ENCODE results near the gene PRDM2. TPM values are rescaled to one million over a fixed set of nuclear protein-coding genes. Genes with fewer than 3 reads are reported as not detected.
"Not testable (repeated sequence)": the region's sequence is repeated elsewhere in the genome, so short reads cannot be mapped to it uniquely, and the experiment has no call there.

Gene PRDM2
- total RNA-seq, 1 experiment from 2014 or later, result 3.8 TPM

GRCh38 chr1:13700521-13701270 is 708 bp downstream of the PRDM2 start:
- DNase-seq (ENCODE audit: low read depth), result no peak

- DNase-seq (ENCODE audit: low read depth), result no peak
Measured at GRCh38 chr1:13701271-13701640, 1.3 kb downstream of the PRDM2 start.

GRCh38 chr1:13702425-13703127 is 2.6 kb downstream of the PRDM2 start:
- no peak for DNase-seq (ENCODE audit: low read depth)

GRCh38 chr1:13703128-13703513 is 3.1 kb downstream of the PRDM2 start:
- no peak for DNase-seq (ENCODE audit: low read depth)

GRCh38 chr1:13703558-13704490 is 3.8 kb downstream of the PRDM2 start:
- no peak for DNase-seq (ENCODE audit: low read depth)

- no peak for DNase-seq (ENCODE audit: low read depth)
Measured at GRCh38 chr1:13706046-13706445, 6.1 kb downstream of the PRDM2 start.

GRCh38 chr1:13707164-13707563 is 7.2 kb downstream of the PRDM2 start:
- no peak for DNase-seq (ENCODE audit: low read depth)

GRCh38 chr1:13708380-13708982 is 8.5 kb downstream of the PRDM2 start:
- DNase-seq (ENCODE audit: low read depth), result no peak

- DNase-seq (ENCODE audit: low read depth), result no peak
Measured at GRCh38 chr1:13710086-13710485, 10.1 kb downstream of the PRDM2 start.

- DNase-seq (ENCODE audit: low read depth), result no peak
Measured at GRCh38 chr1:13714851-13715250, 14.9 kb downstream of the PRDM2 start.

GRCh38 chr1:13715616-13716287 is 15.8 kb downstream of the PRDM2 start:
- not testable (repeated sequence) for DNase-seq (ENCODE audit: low read depth)

GRCh38 chr1:13722808-13723360 is 22.9 kb downstream of the PRDM2 start:
- DNase-seq (ENCODE audit: low read depth), result no peak

- no peak for DNase-seq (ENCODE audit: low read depth)
Measured at GRCh38 chr1:13723810-13724209, 23.8 kb downstream of the PRDM2 start.

- peak; percentile 29 for DNase-seq (ENCODE audit: low read depth)
Measured at GRCh38 chr1:13725714-13726175, 25.8 kb downstream of the PRDM2 start.

- DNase-seq (ENCODE audit: low read depth), result no peak
Measured at GRCh38 chr1:13728091-13728715, 28.2 kb downstream of the PRDM2 start.

GRCh38 chr1:13730291-13730690 is 30.3 kb downstream of the PRDM2 start:
- DNase-seq (ENCODE audit: low read depth), result no peak

- DNase-seq (ENCODE audit: low read depth), result no peak
Measured at GRCh38 chr1:13730751-13731482, 30.9 kb downstream of the PRDM2 start.

GRCh38 chr1:13731897-13732296 is 31.9 kb downstream of the PRDM2 start:
- DNase-seq (ENCODE audit: low read depth), result no peak

- DNase-seq (ENCODE audit: low read depth), result no peak
Measured at GRCh38 chr1:13732971-13733667, 33.1 kb downstream of the PRDM2 start.
